HG02763 (cell line): ENCODE results near the gene SCYGR2.
A peak's percentile ranks its signal among the peaks of the same experiment; 100 is the strongest.

Experiments used
- ATAC-seq: cut with Tn5 transposase; IDR thresholded peaks from one replicate; pipeline ENCODE4 v1.9.1; 2021; ENCODE audit warnings: mild to moderate bottlenecking, moderate library complexity; ENCODE audit not compliant: unreplicated experiment

Gene SCYGR2

GRCh38 chr2:227612546-227613271, 14.0 kb downstream of the SCYGR2 start:
- ATAC-seq: no peak

- ATAC-seq: no peak
Measured at GRCh38 chr2:227613272-227613660, 14.6 kb downstream of the SCYGR2 start.

- ATAC-seq: no peak
Measured at GRCh38 chr2:227614246-227614645, 15.6 kb downstream of the SCYGR2 start.

- no peak for ATAC-seq
Measured at GRCh38 chr2:227614740-227615139, 16.0 kb downstream of the SCYGR2 start, which contains the start of gene SCYGR3. TSS of gene SCYGR3 (minus strand) at chr2:227614840. CDS start at chr2:227614840, 0 bp downstream.

- no peak for ATAC-seq
Measured at GRCh38 chr2:227615181-227615580, 16.5 kb downstream of the SCYGR2 start.

GRCh38 chr2:227615906-227616305, 17.2 kb downstream of the SCYGR2 start:
- no peak for ATAC-seq

- ATAC-seq: no peak
Measured at GRCh38 chr2:227616631-227617030, 17.9 kb downstream of the SCYGR2 start.

- ATAC-seq: no peak
Measured at GRCh38 chr2:227617316-227618230, 18.9 kb downstream of the SCYGR2 start, which contains the start of gene SCYGR4. TSS of gene SCYGR4 (plus strand) at chr2:227617498. CDS start at chr2:227617498, 0 bp downstream.

GRCh38 chr2:227623226-227623625, 24.5 kb downstream of the SCYGR2 start:
- no peak for ATAC-seq

GRCh38 chr2:227625420-227625819, 26.7 kb downstream of the SCYGR2 start:
- no peak for ATAC-seq

GRCh38 chr2:227626580-227627151, 28.0 kb downstream of the SCYGR2 start:
- no peak for ATAC-seq

- ATAC-seq: peak; percentile 80
Measured at GRCh38 chr2:227627769-227628168, 29.1 kb downstream of the SCYGR2 start.

- no peak for ATAC-seq
Measured at GRCh38 chr2:227629435-227629834, 30.7 kb downstream of the SCYGR2 start.

GRCh38 chr2:227630322-227630721, 31.6 kb downstream of the SCYGR2 start:
- no peak for ATAC-seq

GRCh38 chr2:227632827-227633226, 34.1 kb downstream of the SCYGR2 start:
- no peak for ATAC-seq

- no peak for ATAC-seq
Measured at GRCh38 chr2:227634201-227634600, 35.5 kb downstream of the SCYGR2 start.

GRCh38 chr2:227642656-227643055, 44.0 kb downstream of the SCYGR2 start:
- ATAC-seq: no peak

- ATAC-seq: no peak
Measured at GRCh38 chr2:227643990-227644551, 45.4 kb downstream of the SCYGR2 start.
